ENCODE data around the gene TXNL4B.

DNA sequence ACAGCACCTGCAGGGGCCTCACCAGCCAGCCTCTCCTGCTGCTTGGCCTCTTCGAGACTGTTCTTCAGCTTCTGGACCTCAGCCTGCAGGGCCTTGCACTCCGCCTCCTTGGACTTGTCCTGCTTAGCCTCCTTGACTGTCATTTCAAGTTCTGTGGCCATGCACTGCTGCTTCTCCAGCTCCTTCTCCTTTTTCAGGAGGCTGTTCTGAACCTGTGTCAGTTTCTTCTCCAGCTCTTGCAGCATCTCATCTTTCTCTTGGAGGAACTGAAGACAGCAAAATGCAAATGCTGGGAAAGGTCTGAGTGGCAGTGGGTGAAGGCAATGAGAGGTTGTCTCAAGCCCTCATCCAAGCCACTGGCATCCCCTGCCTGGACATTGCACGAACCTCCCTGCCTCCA lies 39.3 kb upstream of the TXNL4B start:
- TF ChIP-seq, protein P1, sequence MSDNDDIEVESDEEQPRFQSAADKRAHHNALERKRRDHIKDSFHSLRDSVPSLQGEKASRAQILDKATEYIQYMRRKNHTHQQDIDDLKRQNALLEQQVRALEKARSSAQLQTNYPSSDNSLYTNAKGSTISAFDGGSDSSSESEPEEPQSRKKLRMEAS (IDR thresholded peaks at IDR 0.05; ENCODE audit: low read depth, low read length), result no peak
- TF ChIP-seq MYC (IDR thresholded peaks at IDR 0.05; ENCODE audit: low read depth, low read length) (no peak), POLR2A (IDR thresholded peaks at IDR 0.05; ENCODE audit: extremely low read depth, insufficient read length) (no peak)
- TF ChIP-seq, protein P2, sequence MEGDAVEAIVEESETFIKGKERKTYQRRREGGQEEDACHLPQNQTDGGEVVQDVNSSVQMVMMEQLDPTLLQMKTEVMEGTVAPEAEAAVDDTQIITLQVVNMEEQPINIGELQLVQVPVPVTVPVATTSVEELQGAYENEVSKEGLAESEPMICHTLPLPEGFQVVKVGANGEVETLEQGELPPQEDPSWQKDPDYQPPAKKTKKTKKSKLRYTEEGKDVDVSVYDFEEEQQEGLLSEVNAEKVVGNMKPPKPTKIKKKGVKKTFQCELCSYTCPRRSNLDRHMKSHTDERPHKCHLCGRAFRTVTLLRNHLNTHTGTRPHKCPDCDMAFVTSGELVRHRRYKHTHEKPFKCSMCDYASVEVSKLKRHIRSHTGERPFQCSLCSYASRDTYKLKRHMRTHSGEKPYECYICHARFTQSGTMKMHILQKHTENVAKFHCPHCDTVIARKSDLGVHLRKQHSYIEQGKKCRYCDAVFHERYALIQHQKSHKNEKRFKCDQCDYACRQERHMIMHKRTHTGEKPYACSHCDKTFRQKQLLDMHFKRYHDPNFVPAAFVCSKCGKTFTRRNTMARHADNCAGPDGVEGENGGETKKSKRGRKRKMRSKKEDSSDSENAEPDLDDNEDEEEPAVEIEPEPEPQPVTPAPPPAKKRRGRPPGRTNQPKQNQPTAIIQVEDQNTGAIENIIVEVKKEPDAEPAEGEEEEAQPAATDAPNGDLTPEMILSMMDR (IDR thresholded peaks at IDR 0.05; ENCODE audit: low read depth, low read length), result no peak
